Raji (cell line): ENCODE data around the gene GTF3C6.

Experiments used
- POLR2A ChIP-seq: IDR thresholded peaks from 2 replicates; pipeline ENCODE4 v1.6.1; 2011; ENCODE audit warnings: low read depth, low read length, control low read depth; ENCODE audit not compliant: insufficient read depth

The GTF3C6 gene

DNA sequence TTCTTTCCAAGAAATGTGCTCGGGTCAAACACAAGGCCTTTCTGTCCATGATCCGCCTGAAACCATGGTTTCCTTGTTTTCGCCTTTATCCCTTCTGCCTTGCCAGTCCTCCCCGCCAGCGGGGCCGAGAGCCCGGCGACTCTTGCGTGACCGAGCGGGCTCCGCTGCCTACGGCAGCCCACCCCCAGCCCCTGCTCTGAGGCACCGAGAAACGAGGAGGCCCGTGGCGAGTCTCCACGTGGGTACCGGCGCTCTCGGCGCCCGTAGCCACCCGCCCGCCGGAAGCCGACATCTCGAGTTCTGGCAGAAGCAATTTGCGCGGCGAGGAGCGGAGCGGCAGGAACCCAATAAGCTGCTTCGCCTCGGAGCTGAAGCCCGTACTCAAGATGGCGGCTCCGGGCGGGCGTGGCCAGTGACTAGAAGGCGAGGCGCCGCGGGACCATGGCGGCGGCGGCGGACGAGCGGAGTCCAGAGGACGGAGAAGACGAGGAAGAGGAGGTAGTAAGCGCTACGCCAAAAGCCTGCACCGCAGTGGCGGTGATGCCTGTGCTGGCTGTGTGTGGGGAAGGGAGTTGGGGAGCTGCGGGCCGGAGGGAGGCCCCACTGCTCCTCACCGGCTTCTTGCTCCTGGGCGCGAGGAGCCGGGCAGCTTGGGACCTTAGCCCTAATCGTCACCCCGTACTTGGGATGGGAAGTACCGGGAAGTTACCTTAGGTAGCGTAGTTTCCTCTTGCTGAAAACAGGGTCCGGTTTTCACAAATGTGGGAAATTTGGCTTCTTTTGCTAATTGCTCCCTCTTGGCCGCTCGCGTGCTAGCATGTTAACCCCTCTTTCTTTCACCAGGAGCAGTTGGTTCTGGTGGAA is at the start of gene GTF3C6:
Gene GTF3C6, plus strand, starts transcription at position 378 of the 864 bp plus-strand sequence. Its CDS starts 64 bp downstream, at position 442.
- peak; percentile 90 for TF ChIP-seq POLR2A

DNA sequence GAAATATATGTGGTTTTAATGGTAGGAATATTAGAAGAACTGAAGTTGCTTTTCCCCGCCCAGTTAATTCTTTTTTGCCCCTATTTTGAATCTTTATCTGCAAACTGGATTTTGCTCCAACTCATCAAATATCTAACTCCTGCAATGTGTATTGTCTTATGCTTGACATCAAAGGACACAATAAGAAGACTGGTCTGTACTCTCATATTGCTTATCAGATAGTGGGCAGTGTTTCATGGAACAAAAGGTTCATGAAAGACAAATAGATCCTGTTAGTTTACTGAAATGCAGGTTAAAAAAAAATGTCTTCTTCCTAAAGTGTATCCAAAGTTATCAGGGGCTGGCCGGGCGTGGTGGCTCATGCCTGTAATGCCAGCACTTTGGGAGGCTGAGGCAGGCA is 27.7 kb upstream of the GTF3C6 start:
- TF ChIP-seq POLR2A, result no peak

DNA sequence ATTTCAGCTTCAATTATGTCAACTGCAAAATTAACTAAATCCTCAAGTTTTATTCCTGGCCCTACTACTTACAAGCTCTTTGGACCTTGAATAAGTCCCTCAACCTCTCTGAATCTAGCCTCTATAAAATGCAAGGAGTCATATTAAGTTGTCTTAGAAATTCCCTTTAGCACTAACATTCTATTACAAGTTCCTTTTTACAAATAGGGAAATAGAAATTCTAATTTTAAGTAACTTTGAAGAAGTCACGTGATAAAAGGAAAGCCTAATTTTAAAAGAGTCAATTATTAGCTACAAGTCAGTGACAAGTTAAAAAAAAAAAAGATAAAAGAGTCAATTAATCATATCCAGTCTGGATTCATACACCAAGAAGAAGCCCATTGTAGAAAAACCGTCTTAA is 24.6 kb upstream of the GTF3C6 start:
- no peak for TF ChIP-seq POLR2A

DNA sequence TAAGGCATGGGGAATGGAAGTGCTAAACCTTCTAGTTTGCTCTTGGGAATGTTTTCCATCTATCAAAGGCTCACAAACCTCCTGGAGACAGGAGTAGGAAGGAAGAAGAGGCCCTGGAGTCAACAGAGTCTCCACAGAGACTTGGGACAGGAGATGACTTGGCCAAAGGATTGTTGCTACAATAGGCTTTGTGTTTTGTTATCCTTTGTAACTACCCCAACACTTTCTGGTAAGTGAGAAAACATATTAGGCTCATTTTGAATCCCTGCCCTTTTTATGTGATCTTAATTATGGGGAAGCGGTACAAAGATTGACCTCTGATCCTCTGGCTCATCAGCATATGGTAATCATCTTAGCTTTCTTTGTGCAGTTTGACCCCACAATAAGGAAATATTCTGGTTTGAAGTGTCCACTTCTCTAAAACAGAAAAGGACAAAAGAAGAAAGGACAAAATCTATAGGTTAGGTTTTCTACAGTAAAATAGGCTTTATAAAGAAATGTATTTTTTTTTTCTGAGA is 24.1 kb upstream of the GTF3C6 start:
- TF ChIP-seq POLR2A, result no peak

DNA sequence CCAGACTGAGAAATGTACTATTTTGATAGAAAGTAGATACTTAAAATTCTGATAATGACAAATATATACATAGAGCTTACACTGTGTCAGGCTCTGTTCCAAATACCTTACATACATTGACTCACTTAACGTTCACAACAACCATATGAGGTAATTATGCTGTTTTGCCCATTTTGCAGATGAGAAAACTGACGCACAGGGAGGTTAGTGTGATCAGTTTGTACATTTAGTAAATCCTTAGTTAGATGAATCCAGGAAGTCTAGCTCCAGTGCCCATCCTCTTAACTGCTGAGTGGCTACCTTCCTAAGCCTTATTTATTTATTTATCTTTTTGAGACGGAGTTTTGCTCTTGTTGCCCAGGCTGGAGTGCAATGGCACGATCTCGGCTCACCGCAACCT is 23.3 kb upstream of the GTF3C6 start:
- TF ChIP-seq POLR2A, result no peak

DNA sequence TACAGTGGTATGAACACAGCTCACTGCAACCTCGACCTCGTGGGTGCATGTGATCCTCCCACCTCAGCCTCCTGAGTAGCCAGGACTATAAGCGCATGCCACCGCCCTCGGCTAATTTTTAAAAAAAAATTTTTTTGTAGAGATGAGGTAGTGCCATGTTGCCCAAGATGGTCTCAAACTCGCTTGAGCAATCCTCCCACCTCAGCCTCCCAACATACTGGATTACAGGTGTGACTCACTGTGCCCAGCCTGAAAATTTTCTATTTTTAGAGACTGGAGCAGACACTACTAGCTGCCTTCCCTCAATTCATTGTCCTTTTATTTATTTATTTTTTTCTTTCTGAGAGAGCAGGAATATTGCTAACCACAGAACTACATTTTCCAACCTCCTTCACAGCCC is 20.3 kb upstream of the GTF3C6 start:
- TF ChIP-seq POLR2A, result no peak

DNA sequence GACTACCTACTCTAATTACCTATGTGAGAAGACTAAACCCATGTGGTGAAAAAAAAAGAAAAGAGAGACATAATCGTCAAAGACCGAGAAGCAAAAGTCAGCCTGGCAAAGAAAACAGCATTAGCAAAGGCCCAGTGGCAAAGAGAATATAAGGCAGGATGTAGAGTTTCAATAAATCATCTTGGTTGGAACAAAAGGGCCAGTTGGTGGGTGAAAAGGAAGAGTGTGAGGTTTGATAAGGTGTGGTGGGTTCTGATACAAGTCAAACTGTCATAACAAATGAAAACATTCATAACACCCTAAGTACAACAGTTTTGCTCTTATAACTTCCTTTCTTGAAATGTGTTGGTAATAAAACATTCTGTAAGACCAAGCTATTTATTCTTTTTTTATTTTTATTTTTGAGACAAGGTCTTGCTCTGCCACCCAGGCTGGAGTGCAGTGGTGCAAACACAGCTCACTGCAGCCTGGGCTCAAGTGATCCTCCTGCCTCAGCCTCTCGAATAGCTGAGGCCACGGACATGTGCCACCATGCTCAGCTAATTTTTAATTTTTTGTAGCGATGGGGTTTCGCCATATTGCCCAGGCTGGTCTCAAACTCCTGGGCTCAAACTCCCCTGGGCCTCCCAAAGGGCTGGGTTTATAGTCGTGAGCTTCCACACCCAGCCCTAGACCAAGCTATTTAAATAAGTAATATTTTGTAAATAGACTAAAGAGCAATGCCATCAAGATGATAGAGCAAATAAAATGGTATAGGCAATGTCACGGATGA is 18.9 kb upstream of the GTF3C6 start:
- no peak for TF ChIP-seq POLR2A

DNA sequence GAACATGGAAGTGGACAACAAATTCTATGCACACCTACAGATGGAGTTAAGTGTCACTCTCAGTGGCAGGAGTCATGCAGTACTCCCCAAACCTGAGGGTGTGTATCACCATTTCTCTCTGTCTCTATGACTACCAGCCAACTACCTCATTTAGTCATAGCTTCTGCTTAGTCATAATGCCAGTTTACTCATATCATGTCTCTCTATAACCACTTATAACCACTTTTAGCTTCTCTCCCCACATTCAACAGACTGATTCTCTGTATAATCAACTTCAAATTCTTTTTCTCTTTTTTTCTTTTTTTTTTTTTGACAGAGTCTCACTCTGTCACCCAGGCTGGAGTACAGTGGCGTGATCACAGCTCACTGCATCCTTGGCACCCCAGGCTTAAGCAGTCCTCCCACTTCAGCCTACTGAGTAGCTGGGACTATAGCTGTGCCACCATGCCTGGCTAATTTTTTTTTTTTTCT is 13.8 kb upstream of the GTF3C6 start:
- TF ChIP-seq POLR2A, result no peak

DNA sequence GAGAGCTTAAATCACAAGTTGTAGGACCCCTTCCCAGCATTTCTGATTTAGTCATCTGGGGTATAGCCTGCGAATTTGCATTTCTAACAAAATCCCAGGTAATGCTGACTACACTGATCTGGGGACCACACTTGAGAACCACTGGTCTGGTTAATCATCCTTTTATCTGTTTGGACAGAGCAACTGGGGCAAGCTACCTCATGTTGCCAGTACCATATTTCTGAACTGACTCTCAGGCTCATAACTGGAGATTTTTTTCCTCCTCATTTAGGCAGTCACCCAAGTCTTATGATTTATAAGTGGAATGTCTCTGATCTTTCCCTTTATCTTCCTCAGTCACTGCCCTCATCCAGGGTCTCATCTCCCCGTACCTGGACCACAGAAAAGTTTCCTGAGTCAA is 12.0 kb upstream of the GTF3C6 start:
- no peak for TF ChIP-seq POLR2A

GRCh38 chr6:110949679-110950285 is 8.7 kb upstream of the GTF3C6 start:
- TF ChIP-seq POLR2A, result no peak

DNA sequence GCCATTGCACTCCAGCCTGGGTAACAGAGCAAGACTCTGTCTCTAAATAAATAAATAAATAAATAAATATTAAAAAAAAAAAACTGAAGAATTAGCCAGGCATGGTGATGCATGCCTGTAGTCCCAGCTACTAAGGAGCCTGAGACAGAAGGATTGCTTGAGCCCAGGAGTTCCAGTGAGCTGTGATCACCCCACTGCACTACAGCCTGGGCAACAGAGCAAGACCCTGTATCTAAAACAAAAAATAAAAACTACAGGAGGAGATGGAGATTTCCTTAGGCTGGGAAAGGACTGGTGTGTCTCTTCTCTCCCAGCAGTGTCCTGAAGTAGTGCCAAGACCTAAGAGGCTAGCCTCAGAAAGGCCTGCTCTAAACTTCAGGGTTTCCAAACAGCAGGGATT is 8.1 kb upstream of the GTF3C6 start:
- TF ChIP-seq POLR2A, result no peak

GRCh38 chr6:110951008-110951407 is 7.5 kb upstream of the GTF3C6 start:
- no peak for TF ChIP-seq POLR2A

DNA sequence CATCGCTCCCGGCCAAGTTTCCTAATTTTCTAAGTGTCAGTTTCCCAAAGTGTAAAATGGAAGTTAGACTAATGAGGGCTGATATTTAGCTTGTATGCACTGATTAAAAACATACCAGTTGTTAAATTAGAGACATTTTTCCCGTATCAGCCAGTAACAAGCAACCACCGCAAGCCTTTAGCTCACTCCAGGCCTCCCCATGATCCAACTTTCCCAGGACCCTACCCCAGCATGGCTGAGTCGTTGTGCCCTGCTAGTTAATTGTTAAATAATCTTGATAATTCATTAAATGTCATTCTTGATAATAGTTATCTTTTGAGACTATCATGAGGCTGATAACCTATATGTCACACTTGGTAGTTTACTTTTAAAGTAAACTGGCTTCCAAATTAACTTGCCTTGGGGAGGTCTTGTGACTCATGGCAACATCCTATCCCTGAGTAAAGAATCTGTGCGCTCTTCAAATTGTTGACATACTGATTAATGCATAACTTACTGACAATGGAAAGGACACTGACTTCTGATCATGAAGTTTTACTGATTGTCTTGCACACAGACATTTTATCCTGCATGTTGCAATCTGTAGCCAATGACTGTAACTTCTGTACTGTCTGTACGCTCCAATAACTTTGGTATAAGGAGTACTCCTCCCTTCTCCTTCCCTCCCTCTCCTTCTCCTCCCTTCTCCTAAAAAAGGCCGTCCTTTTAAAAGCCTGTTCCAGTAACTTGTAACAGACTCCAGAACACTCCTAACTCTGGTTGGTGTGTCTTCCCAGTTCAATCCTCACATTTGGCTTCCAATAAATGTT is 6.3 kb upstream of the GTF3C6 start:
- TF ChIP-seq POLR2A, result no peak

DNA sequence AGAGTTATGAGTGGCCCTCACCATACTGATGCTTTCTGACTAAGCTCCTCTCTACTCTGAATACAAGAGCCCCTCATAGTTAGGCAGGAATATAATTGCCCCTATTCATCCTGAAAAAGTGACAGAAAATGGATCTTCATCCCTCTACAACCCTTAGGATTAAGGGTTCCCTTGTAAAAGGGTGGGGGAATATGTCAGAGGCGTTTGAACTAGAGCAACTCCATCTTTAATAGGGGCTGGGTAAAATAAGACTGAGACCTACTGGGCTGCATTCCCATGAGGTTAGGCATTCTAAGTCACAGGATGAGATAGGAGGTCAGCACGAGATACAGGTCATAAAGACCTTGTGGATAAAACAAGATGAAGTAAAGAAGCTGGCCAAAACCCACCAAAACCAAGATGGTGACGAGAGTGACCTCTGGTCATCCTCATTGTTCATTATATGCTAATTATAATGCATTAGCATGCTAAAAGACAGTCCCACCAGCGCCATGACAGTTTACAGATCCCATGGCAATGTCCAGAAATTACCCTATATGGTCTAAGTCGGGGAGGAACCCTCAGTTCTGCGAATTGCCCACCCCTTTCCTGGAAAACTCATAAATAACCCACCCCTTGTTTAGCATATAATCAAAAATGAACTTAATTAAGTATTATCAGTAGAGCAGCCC is 4.7 kb upstream of the GTF3C6 start:
- no peak for TF ChIP-seq POLR2A
